K562 (cell line): ENCODE data around the gene CIAO1. TPM values are rescaled to one million over a fixed set of nuclear protein-coding genes. Genes with fewer than 3 reads are reported as not detected.

Experiments
- ATAC-seq: fragments of 200-7000 bp; cut with Tn5 transposase; 3 replicates; pipeline ENCODE4 v1.9.1; 2020; ENCODE audit warnings: moderate library complexity
- BruUV-seq: library from RNA; stranded (reverse); fragments of 400-500 nt; replicated peaks from 2 replicates; lab custom pipeline; 2021; lab: Mats Ljungman, UMichigan
- CTCF ChIA-PET: fragments of 300-600 bp; formaldehyde crosslinking; extraction: SDS; loops from one replicate; lab custom pipeline; 2021; ENCODE audit warnings: low intra/inter-chr PET ratio; lab: Yijun Ruan, JAX
- POLR2A ChIA-PET: fragments of 300-600, 350-650 bp; sonication (Branson Sonifier 250); formaldehyde crosslinking; extraction: SDS; loops from one replicate; lab custom pipeline; 2021; ENCODE audit warnings: antibody characterized with exemption, inconsistent platforms; lab: Yijun Ruan, JAX
- DNase-seq, 4 experiments: peaks; one replicate each; pipeline versions ENCODE4 v3.0.0 to v3.0.0-alpha.2; 2011 to 2018; ENCODE audit warnings: low spot score in 3 of 4, mixed read lengths in 3 of 4; ENCODE audit errors: extremely low read depth in 1 of 4
- FAIRE-seq: peaks from 2 replicates; lab custom pipeline; 2011; peaks lifted over from hg19 to GRCh38; lab: Jason Lieb, UNC
- H2AFZ ChIP-seq: 2 replicates; pipeline ENCODE4 v1.6.0; 2011; ENCODE audit warnings: low read depth, low read length, control low read depth, inconsistent platforms
- H3K27ac ChIP-seq: fragments of 200-600 bp; 3 replicates; pipeline ENCODE4 v1.8.0; 2011; ENCODE audit warnings: low read depth, mild to moderate bottlenecking, control low read depth, inconsistent platforms, low read length, moderate library complexity, mixed read lengths; ENCODE audit errors: extremely low read depth
- H3K27me3 ChIP-seq, 2 experiments: fragments of 300-600 bp in 1 of 2; 2 replicates in 1 of 2; 3 replicates in 1 of 2; pipeline versions ENCODE4 v1.6.0 to v1.8.0; 2011; ENCODE audit warnings: inconsistent platforms in 2 of 2, low read length in 2 of 2, mild to moderate bottlenecking in 1 of 2, mixed read lengths in 1 of 2, moderate library complexity in 1 of 2; ENCODE audit not compliant: control insufficient read depth in 2 of 2, insufficient read depth in 2 of 2
- H3K36me3 ChIP-seq: fragments of 300-600 bp; 3 replicates; pipeline ENCODE4 v1.8.0; 2011; ENCODE audit warnings: mild to moderate bottlenecking, low read length, inconsistent platforms; ENCODE audit not compliant: control insufficient read depth, insufficient read depth
- H3K4me1 ChIP-seq, 2 experiments: fragments of 200-600 bp in 1 of 2; replicated peaks in 1 of 2; 2 replicates in 1 of 2; 3 replicates in 1 of 2; pipeline versions ENCODE4 v1.5.1 to v1.8.0; 2011; ENCODE audit warnings: inconsistent platforms in 2 of 2, low read length in 2 of 2, mild to moderate bottlenecking in 1 of 2, mixed read lengths in 1 of 2, moderate library complexity in 1 of 2; ENCODE audit not compliant: control insufficient read depth in 2 of 2, insufficient read depth in 2 of 2
- H3K4me2 ChIP-seq: 2 replicates; pipeline ENCODE4 v1.6.1; 2011; ENCODE audit warnings: low read length, control low read depth, inconsistent platforms, mixed read lengths; ENCODE audit not compliant: insufficient read depth
- H3K4me3 ChIP-seq: fragments of 200-600 bp; sonication (generic), shearing (Covaris generic); 2 replicates; pipeline ENCODE4 v1.5.1; 2016; ENCODE audit warnings: control low read depth, inconsistent platforms
- H3K79me2 ChIP-seq: fragments of 200-600 bp; 3 replicates; pipeline ENCODE4 v1.8.0; 2011; ENCODE audit warnings: low read length, inconsistent platforms; ENCODE audit not compliant: control insufficient read depth, insufficient read depth
- H3K9ac ChIP-seq, 2 experiments: 2 replicates each; pipeline versions ENCODE4 v1.6.0 to v1.6.1; 2011; ENCODE audit warnings: low read depth in 2 of 2, low read length in 2 of 2, control low read depth in 1 of 2, inconsistent platforms in 1 of 2, mild to moderate bottlenecking in 1 of 2, mixed read lengths in 1 of 2; ENCODE audit not compliant: insufficient read depth in 1 of 2
- H3K9me1 ChIP-seq: one replicate; pipeline ENCODE4 v1.6.0; 2011; ENCODE audit warnings: inconsistent platforms, mild to moderate bottlenecking, low read length, moderate library complexity; ENCODE audit not compliant: control insufficient read depth, insufficient read depth
- H3K9me3 ChIP-seq: replicated peaks from 2 replicates; pipeline ENCODE4 v1.5.1; 2011; ENCODE audit warnings: low read depth, low read length, inconsistent platforms; ENCODE audit not compliant: control insufficient read depth, insufficient read depth
- H4K20me1 ChIP-seq: replicated peaks from 2 replicates; pipeline ENCODE4 v1.6.1; 2011; ENCODE audit warnings: low read length, inconsistent platforms, mixed read lengths; ENCODE audit not compliant: control insufficient read depth, insufficient read depth
- SMAD1 ChIP-seq: fragments of 150-350 bp; IDR thresholded peaks from 2 replicates; pipeline ENCODE4 v1.6.1; 2014; ENCODE audit warnings: low read length, low read depth; ENCODE audit not compliant: partially characterized antibody
- ZNF316 ChIP-seq: fragments of 450-650 bp; IDR thresholded peaks from 2 replicates; pipeline ENCODE4 v1.6.1; 2016
- ZNF584 ChIP-seq: fragments of 200-800 bp; sonication (Bioruptor generic); IDR thresholded peaks from 2 replicates; pipeline ENCODE4 v1.6.1; 2016; ENCODE audit warnings: low read depth, mild to moderate bottlenecking, missing genetic modification characterization, missing compliant biosample characterization
- WGBS: fragments of 100-300 bp; shearing (Covaris generic); methylation state at CpG from one replicate; pipeline ENCODE4 v1.1.6; 2016; ENCODE audit warnings: low coverage, mixed read lengths; ENCODE audit not compliant: insufficient coverage; ENCODE audit errors: missing lambda C conversion rate; 5-methylcytosine and 5-hydroxymethylcytosine counted together
- in situ Hi-C: fragments of 300-500 bp; cut with MboI; formaldehyde crosslinking; loops from 4 replicates; pipeline ENCODE4 v1.15.0; 2018; ENCODE audit warnings: inconsistent platforms, mixed read lengths
- intact Hi-C: fragments of 100-400 bp; cut with micrococcal nuclease; formaldehyde crosslinking; loops from 2 replicates; pipeline ENCODE4 v1.14.2; 2022
- polyA plus RNA-seq, 8 experiments: library from polyadenylated mRNA; depleted of rRNA in 4 of 8; stranded (reverse) in 5 of 8; unstranded in 3 of 8; fragments of >200 nt; fragmentation: Nextera tagmentation in 2 of 8; fragmentation: Illumina TruSeq in 1 of 8; extraction: Ambion mirVana in 2 of 8; extraction: Trizol in 1 of 8; gene quantifications; 2 replicates each; pipeline versions ENCODE4 v1.2.1 to v1.2.3, GENCODE V29; 2011 to 2014; ENCODE audit warnings: inconsistent platforms in 1 of 8, missing spikeins in 1 of 8
- total RNA-seq, 7 experiments: library from RNA; depleted of rRNA in 6 of 7; stranded (reverse); fragments of >200 nt in 6 of 7; fragmentation: Illumina TruSeq in 2 of 7; extraction: Trizol in 2 of 7; gene quantifications; 2 replicates each; pipeline versions ENCODE4 v1.2.1 to v1.2.3, GENCODE V29; 2011 to 2021; ENCODE audit warnings: low replicate concordance in 1 of 7

The CIAO1 gene
- total and polyA plus RNA-seq, 9 of the 15 experiments (the other 6 are each of a cell fraction or from before 2014, with no cell fraction given) = 11.4 to 156 (median 92.8) TPM

DNA sequence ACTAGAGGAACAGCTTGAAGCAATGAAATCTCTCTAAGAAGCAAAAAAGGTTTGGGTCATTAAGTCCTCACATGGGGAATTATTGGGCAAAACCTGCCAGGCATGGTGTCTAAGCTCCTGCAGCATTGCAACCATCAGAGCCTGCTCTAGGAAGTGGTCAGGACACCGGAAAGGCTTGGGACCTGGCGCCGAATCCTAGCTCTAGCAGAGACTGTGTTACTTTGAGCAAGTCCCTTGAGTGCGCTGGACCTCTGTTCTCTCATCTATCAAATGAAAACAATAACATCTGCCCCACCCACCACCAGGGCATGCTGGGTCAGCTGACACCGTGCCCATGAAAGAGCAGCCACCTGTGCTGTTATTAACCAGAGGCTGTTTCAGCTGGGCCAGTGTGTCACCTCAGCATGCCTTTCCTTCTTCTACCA lies 6.5 kb upstream of the CIAO1 start:
- BruUV-seq = no TSS peak
- Histone ChIP-seq H3K4me2 (no peak overlapping the region), H3K9ac (0 out of 4 replicates have a peak overlapping the region, but pooled peaks of 1 of the 2 experiments have one; percentile 13), H4K20me1 (0 out of 2 replicates have a peak, but pooled peaks cover 6% of the 10 kb centered on the region), H3K4me3 (no peak overlapping the region), H2AFZ (no peak overlapping the region), H3K9me3 (no peaks in the 10 kb centered on the region), H3K27ac (peak overlapping the region; percentile 62; the same call in 2 of the 3 replicates), H3K36me3 (peaks cover 59% of the 10 kb centered on the region), H3K27me3 (no peaks in the 10 kb centered on the region), H3K79me2 (peaks cover 28% of the 10 kb centered on the region), H3K4me1 (peaks cover 15 to 29% of the 10 kb centered on the region in 2 experiments; a peak in 4 of 5 replicates), H3K9me1 (peaks cover 4% of the 10 kb centered on the region)
- ATAC-seq (no peak), DNase-seq (no peak), FAIRE-seq (no peak)
- WGBS = 91% methylated on average over 5 of the region's 5 CpGs
- POLR2A ChIA-PET = interaction anchor here (0.7 to 1.9 kb wide), 7 partner anchors 13 to 761 kb away, joined by 3 to 12 read pairs (median 3); no protein-coding TSS in a partner anchor
- in situ Hi-C loops = no loop called here
- intact Hi-C loops = no loop called here
- TF ChIP-seq ZNF316 (no peak), ZNF584 (CRISPR knock-in tag) (no peak), SMAD1 (no peak)
- CTCF ChIA-PET = interaction anchor here (0.6 kb wide), 1 partner anchor 102 kb away, joined by 3 read pairs; no protein-coding TSS in a partner anchor
